GM19372 (cell line): Measurements from ENCODE around the gene RFX3.

Experiments
- ATAC-seq: cut with Tn5 transposase; IDR thresholded peaks from one replicate; pipeline ENCODE4 v1.9.1; 2021; ENCODE audit warnings: mild to moderate bottlenecking, low read depth, moderate library complexity; ENCODE audit not compliant: unreplicated experiment

RFX3 gene

GRCh38 chr9:3243683-3244082 lies 282.1 kb downstream of the RFX3 start:
- ATAC-seq, result no peak

GRCh38 chr9:3241290-3241689 lies 284.5 kb downstream of the RFX3 start:
- ATAC-seq, result no peak

DNA sequence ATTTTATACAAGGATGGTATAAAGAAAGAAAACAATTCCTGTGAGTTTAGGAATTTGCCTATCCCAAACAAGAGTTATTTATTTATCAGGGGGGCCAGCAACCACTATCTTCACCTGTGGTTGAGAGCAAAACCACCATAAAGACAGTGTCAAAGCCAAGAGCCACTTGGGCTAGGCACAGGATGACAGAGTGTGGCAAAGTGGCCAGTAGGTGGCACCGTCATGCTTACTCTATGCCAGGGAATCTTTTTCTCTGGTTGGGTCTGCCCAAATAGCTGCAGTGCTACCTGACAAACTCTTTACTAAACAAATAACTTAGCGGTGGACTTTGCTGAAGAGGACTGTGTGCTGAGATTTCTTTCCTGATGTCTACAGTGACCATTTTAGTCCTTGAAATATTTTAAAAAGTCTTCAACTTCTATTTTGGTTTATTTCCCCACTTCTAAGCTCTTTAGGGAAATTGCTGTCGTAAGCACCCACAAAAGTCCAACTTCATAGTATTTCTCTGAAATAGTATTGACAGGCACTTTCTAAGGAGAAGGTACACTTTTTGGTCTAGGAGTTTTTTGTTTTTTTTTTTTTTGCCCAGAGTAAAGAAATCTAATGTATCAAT lies 285.0 kb downstream of the RFX3 start:
- ATAC-seq, result peak; percentile 89

GRCh38 chr9:3239240-3239639 lies 286.6 kb downstream of the RFX3 start:
- ATAC-seq, result no peak

DNA sequence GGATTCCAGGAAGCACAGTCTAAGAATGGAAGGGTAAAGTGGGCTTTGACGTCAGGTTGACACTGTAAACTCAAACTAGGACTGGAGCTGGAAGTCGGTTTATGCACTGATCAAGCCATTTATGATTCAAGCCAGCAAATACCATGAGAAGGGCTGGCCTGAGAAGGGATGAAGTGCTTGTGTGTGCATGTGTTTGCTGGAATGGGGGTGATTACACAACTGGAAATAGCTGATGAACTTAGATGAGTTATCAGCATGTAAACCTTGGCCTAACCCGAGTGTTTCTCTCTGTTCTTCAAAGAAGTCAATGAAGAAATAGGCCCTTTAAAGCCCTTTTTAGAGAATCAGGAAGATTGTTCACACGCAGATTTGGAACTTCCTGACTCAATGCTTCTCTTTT lies 287.6 kb downstream of the RFX3 start:
- ATAC-seq, result no peak

- no peak for ATAC-seq
Observed at GRCh38 chr9:3237121-3237520, 288.7 kb downstream of the RFX3 start.

GRCh38 chr9:3235497-3235896 lies 290.3 kb downstream of the RFX3 start:
- no peak for ATAC-seq

GRCh38 chr9:3224931-3225330 lies 300.9 kb downstream of the RFX3 start:
- no peak for ATAC-seq

GRCh38 chr9:3215658-3216057 lies 310.1 kb downstream of the RFX3 start:
- ATAC-seq, result no peak

DNA sequence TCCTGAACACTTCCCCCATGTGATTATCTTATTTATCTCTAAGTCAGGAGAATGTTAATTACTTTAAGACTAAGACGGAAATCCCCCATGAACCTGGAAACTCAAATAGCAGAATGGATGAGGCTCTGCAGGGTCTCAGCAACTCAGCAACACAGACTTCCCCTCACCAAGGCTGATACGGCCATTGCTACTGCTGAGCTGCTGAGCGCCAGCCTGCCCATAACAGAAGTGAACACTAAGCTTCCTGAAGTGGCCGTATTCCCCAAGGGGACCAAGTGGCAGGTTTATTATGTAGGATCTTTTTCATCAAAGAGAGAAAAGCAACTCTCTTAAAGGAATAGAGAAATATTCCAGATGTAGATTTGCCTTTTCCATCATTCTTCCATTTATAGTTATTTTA lies 311.1 kb downstream of the RFX3 start:
- ATAC-seq, result no peak

DNA sequence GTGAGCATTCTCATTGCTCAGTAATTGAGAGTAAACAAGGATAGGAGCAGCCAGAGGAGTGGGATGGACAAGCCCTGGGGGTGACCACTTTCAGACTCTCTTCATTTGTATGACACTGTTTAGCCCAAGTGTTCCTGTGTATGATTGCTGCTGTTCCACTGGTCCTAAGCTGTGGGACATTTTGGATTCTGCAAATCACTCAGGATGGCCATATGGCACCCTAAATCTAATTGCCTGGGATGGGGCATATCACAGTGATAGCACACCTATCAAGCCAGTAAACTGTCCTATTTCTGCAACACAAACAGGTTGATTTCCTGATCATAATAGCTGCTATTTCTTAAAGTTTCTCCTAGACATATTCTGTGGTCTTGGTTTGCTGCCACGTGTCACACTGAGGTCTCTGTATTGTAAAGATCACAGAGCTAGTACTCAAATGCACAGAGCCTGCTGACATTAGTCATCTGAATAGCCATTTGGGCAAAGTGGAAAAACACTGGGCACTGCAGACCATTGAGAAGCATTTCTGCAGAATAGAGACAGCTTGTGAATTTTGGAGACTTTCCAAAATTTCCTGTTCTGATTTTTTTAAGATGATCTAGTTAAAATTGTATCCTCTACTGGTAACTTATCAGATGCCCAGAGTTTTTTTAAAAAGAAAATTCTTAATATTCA lies 320.2 kb downstream of the RFX3 start:
- ATAC-seq, result no peak

DNA sequence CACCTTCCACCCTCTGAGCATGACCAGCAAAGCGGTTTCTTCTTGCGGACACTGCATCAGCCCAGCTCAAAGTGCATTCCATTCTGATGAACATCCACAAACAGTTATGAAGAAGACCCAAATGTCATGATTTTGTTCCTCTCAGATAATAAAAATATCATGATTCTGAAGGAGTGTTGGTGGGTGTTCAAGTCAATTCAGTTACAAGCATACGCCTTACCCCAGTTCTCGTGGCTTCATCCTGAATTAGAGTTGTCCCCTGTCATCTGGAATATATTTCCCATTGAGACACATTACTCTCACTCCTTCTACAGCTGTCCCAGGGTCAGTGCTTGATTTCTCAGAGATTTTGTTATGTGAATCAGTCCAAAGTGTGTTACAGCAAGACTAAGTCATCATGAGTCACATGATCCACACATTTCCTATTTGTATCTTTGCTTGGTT lies 325.4 kb downstream of the RFX3 start:
- ATAC-seq, result no peak

- ATAC-seq, result no peak
Observed at GRCh38 chr9:3193791-3194190, 332.0 kb downstream of the RFX3 start.

- no peak for ATAC-seq
Observed at GRCh38 chr9:3191715-3192114, 334.1 kb downstream of the RFX3 start.

DNA sequence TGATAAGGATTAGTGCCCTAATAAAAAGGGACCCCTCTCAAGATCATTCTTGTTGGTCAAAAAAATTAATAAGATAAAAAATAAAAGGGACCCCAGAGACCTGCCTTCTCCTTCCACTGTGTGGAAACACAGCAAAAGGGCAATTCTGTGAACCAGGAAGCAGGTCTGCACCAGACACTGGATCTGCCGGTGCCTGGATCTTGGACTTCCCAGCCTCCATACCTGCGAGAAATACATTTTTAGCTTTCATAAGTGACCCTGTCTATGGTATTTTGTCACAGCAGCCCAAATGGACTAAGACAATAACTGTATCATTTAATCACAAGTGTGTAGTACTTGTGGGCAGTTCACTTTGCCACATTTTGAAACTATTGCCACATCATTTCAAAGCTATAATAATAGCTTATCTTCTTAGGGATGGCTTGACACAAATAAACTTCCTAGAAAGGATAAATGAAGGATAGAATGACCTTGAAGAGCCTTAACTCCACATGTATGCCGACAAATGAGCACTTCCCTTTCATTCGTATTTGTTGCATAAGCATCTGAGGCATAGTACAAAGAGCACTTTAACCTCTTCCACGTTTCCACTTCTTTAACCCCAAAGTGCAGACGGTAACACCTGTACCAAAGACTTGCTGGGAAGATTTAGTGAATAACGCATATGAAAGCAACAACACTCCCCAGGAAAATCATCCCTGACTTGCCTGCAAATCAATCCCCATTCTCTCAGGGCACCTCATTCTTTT lies 336.5 kb downstream of the RFX3 start:
- ATAC-seq, result no peak

- ATAC-seq, result no peak
Observed at GRCh38 chr9:3186751-3187150, 339.1 kb downstream of the RFX3 start.

DNA sequence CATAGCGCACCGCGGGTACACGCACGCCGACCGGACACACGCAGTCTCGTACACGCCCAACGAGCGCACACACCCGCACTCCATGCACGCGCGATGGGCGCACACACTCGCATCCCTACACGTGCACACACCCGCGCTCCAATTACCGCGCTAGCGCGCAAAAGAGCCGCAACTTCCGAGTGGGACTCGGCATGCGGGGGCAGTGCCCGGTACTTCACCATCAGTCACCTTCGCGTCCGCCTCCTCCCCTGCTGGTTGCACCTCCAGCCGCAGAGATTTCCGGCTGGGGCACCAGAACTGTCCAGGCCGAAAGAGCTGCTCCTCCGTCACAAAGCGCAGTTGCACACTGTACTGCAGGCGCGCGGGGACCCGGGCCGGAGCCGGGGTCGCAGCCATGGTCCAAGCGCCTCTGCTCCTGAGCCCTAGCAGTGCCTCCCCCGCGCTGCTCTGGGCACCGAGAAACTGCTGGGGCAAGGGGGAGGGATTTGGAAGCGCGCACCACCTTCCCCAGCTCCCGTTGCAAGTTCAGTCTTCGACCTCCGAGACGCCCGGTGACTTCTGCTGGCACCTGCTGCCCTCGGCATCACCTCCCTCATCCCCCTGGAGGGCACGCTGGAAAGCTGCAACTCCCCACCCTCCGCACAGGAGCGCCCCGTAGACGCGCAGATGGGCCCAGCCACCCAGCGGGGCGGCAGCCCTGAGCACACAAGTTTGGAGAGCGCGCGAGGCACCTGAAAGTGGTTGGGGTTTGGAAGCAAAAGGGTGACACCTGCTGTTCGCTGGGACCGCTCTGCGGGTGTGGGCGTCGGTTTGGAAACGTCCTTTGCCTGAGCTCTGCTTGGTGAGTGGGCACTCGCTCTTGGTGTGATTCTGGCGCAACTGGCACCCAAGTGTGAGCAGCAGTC lies 344.5 kb downstream of the RFX3 start:
- peak; percentile 86 for ATAC-seq

DNA sequence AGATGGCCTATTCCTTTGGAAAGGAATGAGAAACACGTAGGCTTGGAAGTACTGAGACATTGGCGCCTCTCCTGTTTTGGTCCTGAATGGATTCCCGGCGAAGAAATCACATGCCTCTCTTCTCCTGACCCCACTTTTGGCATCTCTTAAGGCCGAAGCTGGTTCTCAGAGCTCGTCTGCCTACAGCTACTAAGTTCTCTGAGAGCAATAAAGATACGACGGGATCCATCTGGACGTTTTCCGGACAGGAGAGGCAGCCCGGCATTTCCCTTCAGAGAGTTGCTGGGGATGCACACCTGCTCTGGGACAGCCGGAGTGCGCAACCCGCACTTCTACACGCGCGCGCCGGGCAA lies 345.1 kb downstream of the RFX3 start:
- ATAC-seq, result no peak

DNA sequence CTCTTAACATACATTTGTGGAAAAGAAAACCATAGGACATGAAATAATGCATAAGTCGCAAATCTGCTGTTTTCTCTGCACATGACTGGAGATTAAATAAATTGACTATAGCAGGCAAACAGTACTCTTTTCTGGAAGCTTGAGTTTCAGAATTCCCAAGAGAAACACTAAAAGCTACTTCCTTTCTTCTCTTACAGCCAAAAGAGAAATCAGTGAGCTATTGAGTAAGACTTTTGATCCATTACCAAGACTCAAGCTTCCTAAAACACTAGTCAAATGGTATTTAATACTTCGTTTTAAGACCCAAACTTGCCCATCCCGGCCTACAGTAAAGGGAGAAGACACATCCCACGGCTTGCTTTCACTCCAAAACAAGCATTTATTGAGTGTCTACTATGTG lies 346.1 kb downstream of the RFX3 start:
- no peak for ATAC-seq

DNA sequence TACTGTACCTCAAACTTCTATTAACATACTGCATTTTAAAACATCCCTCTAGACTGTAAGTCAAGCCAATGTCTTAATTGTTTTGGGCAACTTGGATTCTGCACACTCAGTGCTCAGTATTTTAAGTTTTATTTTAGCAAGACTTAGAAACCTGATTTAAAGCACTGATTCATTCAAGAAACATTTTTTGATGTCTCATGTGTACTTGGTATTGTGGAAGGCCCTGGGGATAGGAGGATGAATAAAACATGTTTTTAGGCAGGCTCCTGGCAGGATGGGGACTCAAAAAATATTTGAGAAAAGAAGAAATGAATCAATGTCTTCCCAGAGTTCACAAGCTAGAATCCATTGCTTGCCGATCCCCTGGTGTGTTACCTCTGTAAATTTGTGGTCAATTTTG lies 347.9 kb downstream of the RFX3 start:
- ATAC-seq, result no peak
